HCT116 (cell line): ENCODE data around the gene MALL. TPM values are rescaled to one million over a fixed set of nuclear protein-coding genes. Genes with fewer than 3 reads are reported as not detected.

Experiments
- ATAC-seq: fragments of 200-7000 bp; cut with Tn5 transposase; 2 replicates; pipeline ENCODE4 v1.9.1; 2020; ENCODE audit warnings: mild to moderate bottlenecking, moderate library complexity
- BruUV-seq: library from RNA; stranded (reverse); fragments of 400-500 nt; replicated peaks from 2 replicates; lab custom pipeline; 2021; lab: Mats Ljungman, UMichigan
- CTCF ChIA-PET: fragments of 300-600 bp; sonication (Branson Sonifier 250); formaldehyde crosslinking; loops from one replicate; lab custom pipeline; 2021; ENCODE audit warnings: antibody characterized with exemption; lab: Charles Lee
- POLR2A ChIA-PET: fragments of 300-600, 350-600 bp; sonication (Branson Sonifier 250); formaldehyde crosslinking; loops from one replicate; lab custom pipeline; 2021; ENCODE audit warnings: antibody characterized with exemption; lab: Charles Lee
- RAD21 ChIA-PET, 2 experiments: fragments of 300-600 bp; sonication (Branson Sonifier 250); formaldehyde crosslinking; loops; one replicate each; lab custom pipeline; 2023; ENCODE audit warnings: low total read pairs in 2 of 2; ENCODE audit not compliant: uncharacterized antibody in 2 of 2, unreplicated experiment in 2 of 2, low non-redundant PET in 1 of 2; lab: Charles Lee
- DNase-seq: peaks from one replicate; pipeline ENCODE4 v3.0.0-alpha.2; 2010; ENCODE audit warnings: low read depth, low spot score
- H2AFZ ChIP-seq: fragments of 200-600 bp; shearing (Covaris generic), sonication (generic); 2 replicates; pipeline ENCODE4 v1.6.1; 2017; ENCODE audit warnings: low read depth, mixed run types, mixed read lengths, antibody characterized with exemption, low read length; ENCODE audit not compliant: poor library complexity, severe bottlenecking
- H3K27ac ChIP-seq: 2 replicates; pipeline ENCODE4 v1.5.1; 2012; ENCODE audit warnings: low read depth, low read length
- H3K27me3 ChIP-seq: fragments of 200-600 bp; sonication (generic); 2 replicates; pipeline ENCODE4 v1.6.1; 2016; ENCODE audit warnings: mixed run types, low read length, mixed read lengths; ENCODE audit not compliant: insufficient read depth
- H3K36me3 ChIP-seq, 2 experiments: fragments of 200-500 bp in 1 of 2; fragments of 200-600 bp in 1 of 2; sonication (Bioruptor generic) in 1 of 2; sonication (generic) in 1 of 2; 2 replicates each; pipeline versions ENCODE4 v1.5.1 to v1.6.1; 2014 to 2016; ENCODE audit warnings: low read length in 2 of 2, inconsistent platforms in 1 of 2, mixed read lengths in 1 of 2, mixed run types in 1 of 2; ENCODE audit not compliant: insufficient read depth in 2 of 2, control insufficient read depth in 1 of 2
- H3K4me1 ChIP-seq, 2 experiments: fragments of 200-600 bp in 1 of 2; sonication (generic) in 1 of 2; 2 replicates each; pipeline versions ENCODE4 v1.5.1 to v1.6.1; 2012 to 2017; ENCODE audit warnings: low read length in 2 of 2, inconsistent platforms in 1 of 2, mild to moderate bottlenecking in 1 of 2, mixed read lengths in 1 of 2, mixed run types in 1 of 2, moderate library complexity in 1 of 2; ENCODE audit not compliant: insufficient read depth in 2 of 2, control insufficient read depth in 1 of 2
- H3K4me2 ChIP-seq: fragments of 200-600 bp; sonication (generic); 2 replicates; pipeline ENCODE4 v1.6.1; 2017; ENCODE audit warnings: mixed run types, low read length, mixed read lengths
- H3K4me3 ChIP-seq, 2 experiments: fragments of 200-600 bp in 1 of 2; sonication (generic) in 1 of 2; replicated peaks in 1 of 2; 2 replicates each; pipeline ENCODE4 v1.5.1; 2011 to 2016; ENCODE audit warnings: low read length in 2 of 2, control low read depth in 1 of 2, low read depth in 1 of 2, mild to moderate bottlenecking in 1 of 2, mixed read lengths in 1 of 2, mixed run types in 1 of 2
- H3K79me2 ChIP-seq: fragments of 200-600 bp; sonication (generic); 2 replicates; pipeline ENCODE4 v1.6.1; 2017; ENCODE audit warnings: mild to moderate bottlenecking, mixed run types, low read length, moderate library complexity, mixed read lengths; ENCODE audit not compliant: insufficient read depth
- H3K9ac ChIP-seq: fragments of 200-600 bp; sonication (generic); 2 replicates; pipeline ENCODE4 v1.6.1; 2016; ENCODE audit warnings: low read length, mixed read lengths
- H3K9me2 ChIP-seq: fragments of 200-600 bp; sonication (generic), shearing (Covaris generic); 2 replicates; pipeline ENCODE4 v1.6.1; 2017; ENCODE audit warnings: mixed run types, mild to moderate bottlenecking, moderate library complexity; ENCODE audit not compliant: insufficient read depth
- H3K9me3 ChIP-seq, 2 experiments: fragments of 200-500 bp in 1 of 2; fragments of 200-600 bp in 1 of 2; sonication (Bioruptor generic) in 1 of 2; sonication (generic) in 1 of 2; 2 replicates each; pipeline ENCODE4 v1.6.1; 2014 to 2017; ENCODE audit warnings: low read length in 2 of 2, mixed read lengths in 2 of 2, inconsistent platforms in 1 of 2, low read depth in 1 of 2, mild to moderate bottlenecking in 1 of 2, mixed run types in 1 of 2, moderate library complexity in 1 of 2; ENCODE audit not compliant: control insufficient read depth in 1 of 2, insufficient read depth in 1 of 2
- H4K20me1 ChIP-seq: fragments of 200-600 bp; sonication (generic), shearing (Covaris generic); 2 replicates; pipeline ENCODE4 v1.6.1; 2017; ENCODE audit warnings: mixed run types, mild to moderate bottlenecking, moderate library complexity; ENCODE audit not compliant: insufficient read depth
- ATF3 ChIP-seq: IDR thresholded peaks from 2 replicates; pipeline ENCODE4 v1.6.1; 2012
- CBX3 ChIP-seq: IDR thresholded peaks from 2 replicates; pipeline ENCODE4 v1.6.1; 2012; ENCODE audit warnings: low read depth
- CEBPB ChIP-seq: IDR thresholded peaks from 2 replicates; pipeline ENCODE4 v1.6.1; 2012; ENCODE audit warnings: low read depth
- EGR1 ChIP-seq: IDR thresholded peaks from 2 replicates; pipeline ENCODE4 v1.6.1; 2012; ENCODE audit warnings: low read depth
- EZH2 ChIP-seq: fragments of 200-600 bp; sonication (generic); IDR thresholded peaks from 2 replicates; pipeline ENCODE4 v1.6.1; 2017; ENCODE audit warnings: antibody characterized with exemption, mixed run types
- EZH2phosphoT487 ChIP-seq: fragments of 200-600 bp; IDR thresholded peaks from 2 replicates; pipeline ENCODE4 v1.6.1; 2018; ENCODE audit warnings: antibody characterized with exemption, borderline replicate concordance
- FOSL1 ChIP-seq: IDR thresholded peaks from 2 replicates; pipeline ENCODE4 v1.6.1; 2012; ENCODE audit warnings: low read depth
- JUND ChIP-seq: IDR thresholded peaks from 2 replicates; pipeline ENCODE4 v1.6.1; 2012
- MAX ChIP-seq: IDR thresholded peaks from 2 replicates; pipeline ENCODE4 v1.6.1; 2012
- POLR2A ChIP-seq: IDR thresholded peaks from 2 replicates; pipeline ENCODE4 v1.7.0; 2011; ENCODE audit warnings: borderline replicate concordance; ENCODE audit not compliant: insufficient read depth, insufficient read length; ENCODE audit errors: extremely low read depth
- POLR2AphosphoS5 ChIP-seq: IDR thresholded peaks from 2 replicates; pipeline ENCODE4 v1.6.1; 2011; ENCODE audit warnings: mild to moderate bottlenecking, low read depth, low read length, moderate library complexity
- SIN3A ChIP-seq: IDR thresholded peaks from 2 replicates; pipeline ENCODE4 v1.6.1; 2012; ENCODE audit warnings: low read depth
- SP1 ChIP-seq: IDR thresholded peaks from 2 replicates; pipeline ENCODE4 v1.6.1; 2012; ENCODE audit warnings: low read depth
- SRF ChIP-seq: IDR thresholded peaks from 2 replicates; pipeline ENCODE4 v1.6.1; 2012; ENCODE audit warnings: low read depth
- TCF7L2 ChIP-seq: IDR thresholded peaks from 2 replicates; pipeline ENCODE4 v1.7.0; 2011; ENCODE audit warnings: borderline replicate concordance, inconsistent platforms; ENCODE audit not compliant: insufficient read depth, insufficient read length; ENCODE audit errors: extremely low read depth
- ZBTB33 ChIP-seq: IDR thresholded peaks from 2 replicates; pipeline ENCODE4 v1.6.1; 2011; ENCODE audit warnings: mild to moderate bottlenecking, low read length, moderate library complexity; ENCODE audit not compliant: insufficient replicate concordance; ENCODE audit errors: extremely low read depth
- ZNF274 ChIP-seq: fragments of 200-500 bp; sonication (Bioruptor generic); IDR thresholded peaks from 2 replicates; pipeline ENCODE4 v1.6.1; 2014; ENCODE audit warnings: mild to moderate bottlenecking, low read depth, low read length, inconsistent platforms
- intact Hi-C: fragments of 100-400 bp; cut with micrococcal nuclease; formaldehyde crosslinking; loops from 2 replicates; pipeline ENCODE4 v1.10.0; 2022
- total RNA-seq: library from RNA; stranded (reverse); gene quantifications from one replicate; pipeline ENCODE4 v1.2.1, GENCODE V29; 2021; ENCODE audit not compliant: unreplicated experiment

MALL gene
- total RNA-seq, 1 experiment from 2014 or later, result 223 TPM

GRCh38 chr2:110152943-110153342 is 37.3 kb upstream of the MALL start:
- no peak overlapping the region for H3K9ac ChIP-seq

GRCh38 chr2:110149330-110150220 is 34.0 kb upstream of the MALL start:
- Histone ChIP-seq H3K9me2 (no peaks in the 10 kb centered on the region), H3K4me2 (peak overlapping the region; percentile 79), H3K4me3 (peak overlapping the region in 1 of 2 experiments; percentile 35; a peak in 1 of 4 replicates), H3K9me3 (peaks cover 0 to 16% of the 10 kb centered on the region in 2 experiments; a peak in 2 of 4 replicates), H3K79me2 (no peaks in the 10 kb centered on the region), H3K4me1 (peaks cover 35 to 54% of the 10 kb centered on the region in 2 experiments), H2AFZ (peak overlapping the region; percentile 19), H3K36me3 (peaks cover 0 to 28% of the 10 kb centered on the region in 2 experiments; a peak in 2 of 4 replicates), H3K27me3 (no peaks in the 10 kb centered on the region), H4K20me1 (no peaks in the 10 kb centered on the region), H3K9ac (peak overlapping the region; percentile 67), H3K27ac (peak overlapping the region; percentile 96)
- TSS peak; percentile 95 for BruUV-seq
- ChIA-PET RAD21 (no interaction called here), POLR2A (interaction anchor here (1.4 kb wide), 1 partner anchor 8 kb away, joined by 6 read pairs; no protein-coding TSS in a partner anchor), CTCF (interaction anchor here (0.6 kb wide), 1 partner anchor 33 kb away, joined by 3 read pairs; no protein-coding TSS in a partner anchor)
- DNase-seq (peak; percentile 85), ATAC-seq (peak; percentile 89)
- intact Hi-C loops, result loop anchor here (2.0 kb wide), 1 partner anchor 43 kb away; no protein-coding TSS in a partner anchor
- TF ChIP-seq EZH2 (no peak), TCF7L2 (peak; percentile 57), SIN3A (peak; percentile 83), ATF3 (peak; percentile 79; the same call in 1 of the 2 replicates), POLR2A (no peak), MAX (peak; percentile 54; the same call in 1 of the 2 replicates), ZBTB33 (no peak), POLR2AphosphoS5 (peak; percentile 39; the same call in 1 of the 2 replicates), SRF (peak; percentile 88), EGR1 (peak; percentile 95), CBX3 (peak; percentile 58), ZNF274 (no peak), SP1 (peak; percentile 96), FOSL1 (peak; percentile 99), EZH2phosphoT487 (no peak), JUND (peak; percentile 98)

More at GRCh38 chr2:110152943-110153342, 37.3 kb upstream of the MALL start:
- Histone ChIP-seq H3K4me2 (no peak overlapping the region), H3K79me2 (no peaks in the 10 kb centered on the region), H2AFZ (no peak overlapping the region), H3K27ac (no peak overlapping the region), H3K36me3 (peaks cover 0 to 29% of the 10 kb centered on the region in 2 experiments; a peak in 1 of 4 replicates), H3K9me2 (no peaks in the 10 kb centered on the region)
- RAD21 ChIA-PET, result no interaction called here
- TF ChIP-seq CEBPB (no peak), TCF7L2 (no peak), POLR2A (no peak)
- TF ChIP-seq, all 23 proteins: peak for 0
- ATAC-seq (no peak), DNase-seq (no peak)
- Histone ChIP-seq H3K4me3 (no peak overlapping the region), H3K27me3 (no peaks in the 10 kb centered on the region), H3K9me3 (peaks cover 0 to 26% of the 10 kb centered on the region in 2 experiments; a peak in 1 of 4 replicates), H4K20me1 (no peaks in the 10 kb centered on the region), H3K4me1 (peaks cover 30 to 52% of the 10 kb centered on the region in 2 experiments)
- POLR2A ChIA-PET, result no interaction called here
- CTCF ChIA-PET, result no interaction called here
- intact Hi-C loops, result no loop called here
- no TSS peak for BruUV-seq
